Measurements from ENCODE around the gene SKOR2. TPM values are rescaled to one million over a fixed set of nuclear protein-coding genes. Genes with fewer than 3 reads are reported as not detected.
A peak's percentile ranks its signal among the peaks of the same experiment; 100 is the strongest.

Gene SKOR2
- total and polyA plus RNA-seq, 2 of the 13 experiments (the other 11 are each of a cell fraction or from before 2014, with no cell fraction given), result not detected

GRCh38 chr18:47175898-47176575 is 75.4 kb downstream of the SKOR2 start, which contains the start of gene IER3IP1 (continued):
- TF ChIP-seq ZNF280D (CRISPR knock-in tag; IDR thresholded peaks at IDR 0.05) (0 out of 2 replicates have a peak, but pooled peaks have one; percentile 23), ZNF33A (CRISPR knock-in tag; IDR thresholded peaks at IDR 0.05; ENCODE audit: borderline replicate concordance) (no peak), ZFP1 (CRISPR knock-in tag; IDR thresholded peaks at IDR 0.05) (0 out of 2 replicates have a peak, but pooled peaks have one; percentile 45), GPN1 (CRISPR knock-in tag; IDR thresholded peaks at IDR 0.05; ENCODE audit: borderline replicate concordance) (no peak), TAF15 (IDR thresholded peaks at IDR 0.05; ENCODE audit: low read depth, low read length, poor library complexity, severe bottlenecking) (no peak), NRL (CRISPR knock-in tag; IDR thresholded peaks at IDR 0.05; ENCODE audit: borderline replicate concordance) (no peak), CREBL2 (CRISPR knock-in tag; IDR thresholded peaks at IDR 0.05; ENCODE audit: borderline replicate concordance) (peak; percentile 77; the same call in 1 of the 2 replicates), ZBTB39 (CRISPR knock-in tag; IDR thresholded peaks at IDR 0.05) (no peak), SOX6 (IDR thresholded peaks at IDR 0.05) (no peak), SOX6 (CRISPR knock-in tag; IDR thresholded peaks at IDR 0.05) (peak; percentile 50; the same call in 1 of the 2 replicates), NAIF1 (CRISPR knock-in tag; IDR thresholded peaks at IDR 0.05; ENCODE audit: borderline replicate concordance) (no peak), ZNF569 (CRISPR knock-in tag; IDR thresholded peaks at IDR 0.05; ENCODE audit: borderline replicate concordance) (no peak), ATF6 (CRISPR knock-in tag; conservative IDR thresholded peaks at IDR 0.05) (peak; percentile 90), MTA1 (CRISPR knock-in tag; IDR thresholded peaks at IDR 0.05; ENCODE audit: borderline replicate concordance) (no peak), ZNF282 (IDR thresholded peaks at IDR 0.05; ENCODE audit: partially characterized antibody) (no peak), SIX1 (CRISPR knock-in tag; IDR thresholded peaks at IDR 0.05; ENCODE audit: borderline replicate concordance) (no peak), THYN1 (CRISPR knock-in tag; IDR thresholded peaks at IDR 0.05; ENCODE audit: borderline replicate concordance, low read depth) (no peak), ZFP91 (CRISPR knock-in tag; IDR thresholded peaks at IDR 0.05; ENCODE audit: borderline replicate concordance) (no peak; the same call in 1 of the 2 replicates), ZNF414 (CRISPR knock-in tag; IDR thresholded peaks at IDR 0.05) (no peak)

All from HepG2 (cell line).